SK-N-SH (cell line): ENCODE results near the gene TRIM65. TPM values are rescaled to one million over a fixed set of nuclear protein-coding genes. Genes with fewer than 3 reads are reported as not detected.
A peak's percentile ranks its signal among the peaks of the same experiment; 100 is the strongest.

Experiments used
- CTCF ChIA-PET: fragments of 300-600, 350-600 bp; formaldehyde crosslinking; extraction: SDS; loops from one replicate; lab custom pipeline; 2021; lab: Yijun Ruan, JAX
- POLR2A ChIA-PET: fragments of 350-600 bp; sonication (Branson Sonifier 250); formaldehyde crosslinking; extraction: SDS; loops from one replicate; lab custom pipeline; 2020; ENCODE audit warnings: antibody characterized with exemption, inconsistent platforms; lab: Yijun Ruan, JAX
- DNase-seq: peaks from one replicate; pipeline ENCODE4 v3.0.0; 2012
- H2AFZ ChIP-seq: fragments of 200-600 bp; sonication (generic); 2 replicates; pipeline ENCODE4 v1.8.1; 2016; ENCODE audit warnings: antibody characterized with exemption, mild to moderate bottlenecking, low read depth
- H3F3A ChIP-seq: fragments of 200-600 bp; sonication (generic); replicated peaks from 2 replicates; pipeline ENCODE3; 2016; ENCODE audit warnings: antibody characterized with exemption, mild to moderate bottlenecking; ENCODE audit not compliant: insufficient read depth
- H3K27ac ChIP-seq, 2 experiments: fragments of 200-500 bp in 1 of 2; fragments of 200-600 bp in 1 of 2; sonication (Bioruptor generic) in 1 of 2; sonication (generic), shearing (Covaris generic) in 1 of 2; 2 replicates each; pipeline versions ENCODE4 v1.5.1 to v1.6.1; 2014 to 2016; ENCODE audit warnings: low read depth in 2 of 2, inconsistent platforms in 1 of 2, low read length in 1 of 2, mild to moderate bottlenecking in 1 of 2, mixed read lengths in 1 of 2
- H3K27me3 ChIP-seq: fragments of 200-600 bp; sonication (generic), shearing (Covaris generic); 2 replicates; pipeline ENCODE4 v1.6.1; 2016; ENCODE audit warnings: mixed run types; ENCODE audit not compliant: insufficient read depth
- H3K36me3 ChIP-seq, 2 experiments: fragments of 200-500 bp in 1 of 2; fragments of 200-600 bp in 1 of 2; sonication (Bioruptor generic) in 1 of 2; sonication (generic) in 1 of 2; replicated peaks in 1 of 2; 2 replicates each; pipeline versions ENCODE3 to v1.5.1; 2014 to 2016; ENCODE audit warnings: low read length in 1 of 2, mild to moderate bottlenecking in 1 of 2; ENCODE audit not compliant: insufficient read depth in 2 of 2, control insufficient read depth in 1 of 2
- H3K4me1 ChIP-seq, 2 experiments: fragments of 200-500 bp in 1 of 2; fragments of 200-600 bp in 1 of 2; sonication (Bioruptor generic) in 1 of 2; sonication (generic), shearing (Covaris generic) in 1 of 2; 2 replicates each; pipeline versions ENCODE4 v1.5.1 to v1.6.1; 2014 to 2016; ENCODE audit warnings: low read depth in 1 of 2, low read length in 1 of 2, mixed run types in 1 of 2; ENCODE audit not compliant: insufficient read depth in 2 of 2, control insufficient read depth in 1 of 2
- H3K4me2 ChIP-seq: fragments of 200-600 bp; sonication (generic), shearing (Covaris generic); 2 replicates; pipeline ENCODE4 v1.6.1; 2017; ENCODE audit warnings: mixed run types
- H3K4me3 ChIP-seq, 2 experiments: fragments of 200-500 bp in 1 of 2; fragments of 200-600 bp in 1 of 2; sonication (Bioruptor generic) in 1 of 2; sonication (generic), shearing (Covaris generic) in 1 of 2; 2 replicates each; pipeline versions ENCODE4 v1.5.1 to v1.8.1; 2014 to 2016; ENCODE audit warnings: low read depth in 2 of 2, inconsistent platforms in 1 of 2, low read length in 1 of 2, mild to moderate bottlenecking in 1 of 2, mixed read lengths in 1 of 2, moderate library complexity in 1 of 2
- H3K79me2 ChIP-seq: fragments of 200-600 bp; sonication (generic); 2 replicates; pipeline ENCODE4 v1.8.1; 2017; ENCODE audit warnings: mild to moderate bottlenecking; ENCODE audit not compliant: insufficient read depth
- H3K9ac ChIP-seq: fragments of 200-600 bp; sonication (generic); 2 replicates; pipeline ENCODE4 v1.6.1; 2017; ENCODE audit warnings: mixed run types
- H3K9me2 ChIP-seq: fragments of 200-600 bp; sonication (generic); 2 replicates; pipeline ENCODE4 v1.6.1; 2017; ENCODE audit warnings: mixed run types
- H3K9me3 ChIP-seq: fragments of 200-600 bp; sonication (generic); 2 replicates; pipeline ENCODE4 v1.6.1; 2017; ENCODE audit warnings: mixed run types, mild to moderate bottlenecking, moderate library complexity
- H4K20me1 ChIP-seq: fragments of 200-600 bp; sonication (generic); 2 replicates; pipeline ENCODE4 v1.6.1; 2017; ENCODE audit warnings: mild to moderate bottlenecking, mixed run types; ENCODE audit not compliant: insufficient read depth
- CHD2 ChIP-seq: fragments of 150-350 bp; IDR thresholded peaks from 2 replicates; pipeline ENCODE4 v1.6.1; 2018; ENCODE audit warnings: low read length; ENCODE audit not compliant: partially characterized antibody
- CTCF ChIP-seq: fragments of 200-600 bp; sonication (generic); IDR thresholded peaks from 2 replicates; pipeline ENCODE4 v1.6.1; 2017; ENCODE audit warnings: antibody characterized with exemption, mild to moderate bottlenecking, moderate library complexity
- ELF1 ChIP-seq: IDR thresholded peaks from 2 replicates; pipeline ENCODE4 v1.4.0; 2012
- FOSL2 ChIP-seq: IDR thresholded peaks from 2 replicates; pipeline ENCODE4 v1.4.0; 2012; ENCODE audit warnings: low read depth, mild to moderate bottlenecking, moderate library complexity, borderline replicate concordance
- GABPA ChIP-seq: IDR thresholded peaks from 2 replicates; pipeline ENCODE4 v1.4.0; 2012; ENCODE audit warnings: low read depth, mild to moderate bottlenecking
- GATA2 ChIP-seq: sonication (generic); formaldehyde crosslinking; IDR thresholded peaks from 2 replicates; pipeline ENCODE4 v1.5.0; 2020; ENCODE audit warnings: mild to moderate bottlenecking, missing genetic modification reagents
- JUND ChIP-seq: IDR thresholded peaks from 2 replicates; pipeline ENCODE4 v1.4.0; 2012
- MEF2A ChIP-seq: IDR thresholded peaks from 2 replicates; pipeline ENCODE4 v1.4.0; 2012; ENCODE audit warnings: low read depth, borderline replicate concordance
- MXI1 ChIP-seq: IDR thresholded peaks from 2 replicates; pipeline ENCODE4 v1.6.1; 2012; ENCODE audit warnings: mild to moderate bottlenecking, low read depth, low read length, improper control_type of control experiment
- NRF1 ChIP-seq: IDR thresholded peaks from 2 replicates; pipeline ENCODE4 v1.6.1; 2012; ENCODE audit warnings: low read depth, mild to moderate bottlenecking, low read length
- PBX3 ChIP-seq: IDR thresholded peaks from 2 replicates; pipeline ENCODE4; 2012
- RAD21 ChIP-seq: IDR thresholded peaks from 2 replicates; pipeline ENCODE4 v1.6.1; 2012; ENCODE audit warnings: mild to moderate bottlenecking, low read length
- RCOR1 ChIP-seq: fragments of 150-350 bp; IDR thresholded peaks from 2 replicates; pipeline ENCODE4 v1.6.1; 2017; ENCODE audit warnings: antibody characterized with exemption, low read length
- REST ChIP-seq: IDR thresholded peaks from 2 replicates; pipeline ENCODE4 v1.6.1; 2012; ENCODE audit warnings: mild to moderate bottlenecking, low read depth, low read length, moderate library complexity
- RFX5 ChIP-seq: IDR thresholded peaks from 2 replicates; pipeline ENCODE4 v1.6.1; 2012; ENCODE audit warnings: mild to moderate bottlenecking, improper control_type of control experiment, low read length
- SIN3A ChIP-seq: IDR thresholded peaks from 2 replicates; pipeline ENCODE4 v1.6.1; 2012; ENCODE audit warnings: low read depth, mild to moderate bottlenecking, low read length, moderate library complexity, borderline replicate concordance
- TCF12 ChIP-seq: IDR thresholded peaks from 2 replicates; pipeline ENCODE4 v1.4.0; 2012
- WGBS: methylation state at CpG from one replicate; pipeline ENCODE4 v1.1.6; 2017; ENCODE audit warnings: low lambda C conversion rate; 5-methylcytosine and 5-hydroxymethylcytosine counted together
- polyA plus RNA-seq, 3 experiments: library from polyadenylated mRNA; depleted of rRNA; stranded (reverse); fragments of >200 nt; gene quantifications; 2 replicates each; pipeline ENCODE4 v1.2.3, GENCODE V29; 2012
- TF ChIP-seq, protein P1 (sequence below): fragments of 150-350 bp; IDR thresholded peaks from 2 replicates; pipeline ENCODE4 v1.6.1; 2016; ENCODE audit warnings: mild to moderate bottlenecking, low read depth, low read length

Gene TRIM65
- polyA plus RNA-seq, 1 of the 3 experiments (the other 2 are of a cell fraction), result 13.1 TPM

- Histone ChIP-seq H3K27ac (no peak overlapping the region), H4K20me1 (no peaks in the 10 kb centered on the region), H3K9me3 (no peaks in the 10 kb centered on the region), H3K4me2 (no peak overlapping the region), H3K4me3 (no peak overlapping the region), H3K27me3 (no peaks in the 10 kb centered on the region), H3K36me3 (no peaks in the 10 kb centered on the region), H3K9me2 (no peaks in the 10 kb centered on the region), H2AFZ (no peak overlapping the region), H3K9ac (no peak overlapping the region), H3F3A (peaks cover 20% of the 10 kb centered on the region), H3K79me2 (no peaks in the 10 kb centered on the region), H3K4me1 (no peaks in the 10 kb centered on the region)
- ChIA-PET POLR2A (interaction anchor here (0.7 kb wide), 1 partner anchor 94 kb away, joined by 3 read pairs; the partner anchor contains the start of genes ACOX1 and TEN1), CTCF (interaction anchor here (1.6 to 16.0 kb wide), 3 partner anchors 7 to 19 kb away, joined by 6 to 214 read pairs (median 214); partner anchors contain the start of genes MRPL38, TRIM47 and TRIM65)
- TF ChIP-seq TCF12 (no peak), RCOR1 (no peak), GABPA (no peak)
- WGBS, result 88% methylated on average over 8 of the region's 8 CpGs
- DNase-seq, result no peak
Measured at GRCh38 chr17:75885431-75885830, 11.3 kb downstream of the TRIM65 start.

GRCh38 chr17:75881678-75882454 is 14.9 kb downstream of the TRIM65 start:
- ChIA-PET CTCF (interaction anchor here (0.7 to 15.4 kb wide), 8 partner anchors 12 to 132 kb away, joined by 3 to 214 read pairs (median 4); partner anchors contain the start of genes MRPL38 and TRIM65), POLR2A (interaction anchor here (0.9 to 1.1 kb wide), 2 partner anchors 14 to 105 kb away, joined by 3 read pairs; partner anchors contain the start of gene TRIM65)
- Histone ChIP-seq H3K4me3 (no peak overlapping the region), H3K4me2 (no peak overlapping the region), H3F3A (peaks cover 19% of the 10 kb centered on the region), H3K79me2 (no peaks in the 10 kb centered on the region), H3K9me2 (no peaks in the 10 kb centered on the region), H3K36me3 (no peaks in the 10 kb centered on the region), H3K9ac (no peak overlapping the region), H3K9me3 (no peaks in the 10 kb centered on the region), H4K20me1 (no peaks in the 10 kb centered on the region; the same call in 1 of the 2 replicates), H3K27ac (no peak overlapping the region), H3K4me1 (peaks cover 2 to 11% of the 10 kb centered on the region in 2 experiments; a peak in 3 of 4 replicates), H3K27me3 (no peaks in the 10 kb centered on the region), H2AFZ (no peak overlapping the region)
- WGBS, result 85% methylated on average over 15 of the region's 15 CpGs
- DNase-seq, result peak; percentile 25
- TF ChIP-seq MXI1, result no peak
- TF ChIP-seq RFX5, result no peak
- no peak for TF ChIP-seq CTCF
- TF ChIP-seq RCOR1, result no peak
- TF ChIP-seq NRF1, result no peak
- no peak for TF ChIP-seq FOSL2
- TF ChIP-seq RAD21, result no peak
- TF ChIP-seq, protein P1, sequence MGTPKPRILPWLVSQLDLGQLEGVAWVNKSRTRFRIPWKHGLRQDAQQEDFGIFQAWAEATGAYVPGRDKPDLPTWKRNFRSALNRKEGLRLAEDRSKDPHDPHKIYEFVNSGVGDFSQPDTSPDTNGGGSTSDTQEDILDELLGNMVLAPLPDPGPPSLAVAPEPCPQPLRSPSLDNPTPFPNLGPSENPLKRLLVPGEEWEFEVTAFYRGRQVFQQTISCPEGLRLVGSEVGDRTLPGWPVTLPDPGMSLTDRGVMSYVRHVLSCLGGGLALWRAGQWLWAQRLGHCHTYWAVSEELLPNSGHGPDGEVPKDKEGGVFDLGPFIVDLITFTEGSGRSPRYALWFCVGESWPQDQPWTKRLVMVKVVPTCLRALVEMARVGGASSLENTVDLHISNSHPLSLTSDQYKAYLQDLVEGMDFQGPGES, result no peak
- no peak for TF ChIP-seq ELF1
- TF ChIP-seq SIN3A, result no peak
- no peak for TF ChIP-seq REST
- TF ChIP-seq GATA2 (CRISPR knock-in tag), result no peak
- TF ChIP-seq PBX3, result no peak
- TF ChIP-seq CHD2, result no peak
- TF ChIP-seq MEF2A, result no peak
- no peak for TF ChIP-seq GABPA
- no peak for TF ChIP-seq JUND
